ENCODE measurements around the gene FNDC3A. TPM values are rescaled to one million over a fixed set of nuclear protein-coding genes. Genes with fewer than 3 reads are reported as not detected.
"Not testable (repeated sequence)": the region's sequence is repeated elsewhere in the genome, so short reads cannot be mapped to it uniquely, and the experiment has no call there.

Gene FNDC3A
- total RNA-seq, 2 experiments from 2014 or later, result 24.5 to 25.1 TPM

DNA sequence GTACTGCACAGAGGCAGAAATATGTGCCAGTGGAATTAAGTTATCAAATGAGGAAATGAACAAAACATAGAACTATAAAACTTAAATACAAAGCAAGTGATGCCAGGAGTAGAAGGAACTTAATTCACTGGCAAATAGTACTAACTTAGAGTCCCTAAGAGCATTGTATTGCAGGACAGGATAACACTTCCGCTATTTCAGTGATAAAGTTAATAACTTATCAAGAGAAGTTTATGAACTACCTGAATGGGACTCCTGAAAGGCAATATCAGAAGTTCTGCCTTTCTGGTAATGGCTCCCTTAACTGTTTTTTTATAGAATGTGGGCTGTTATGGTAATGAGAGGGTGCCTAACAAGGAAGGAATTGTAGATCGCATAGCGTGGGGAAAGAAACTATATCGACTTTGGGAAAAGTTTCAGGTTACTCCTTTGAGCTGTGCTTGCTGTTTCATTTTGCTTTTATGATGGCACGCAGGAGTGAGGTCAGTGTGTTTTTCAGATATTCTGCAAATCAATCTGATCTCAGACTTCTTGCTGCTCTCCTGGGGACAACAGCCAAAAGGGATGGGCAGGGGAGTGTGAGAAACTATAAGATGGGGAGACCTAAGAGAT, 149.1 kb downstream of the FNDC3A start:
- POLR2A ChIA-PET, result no interaction called here

DNA sequence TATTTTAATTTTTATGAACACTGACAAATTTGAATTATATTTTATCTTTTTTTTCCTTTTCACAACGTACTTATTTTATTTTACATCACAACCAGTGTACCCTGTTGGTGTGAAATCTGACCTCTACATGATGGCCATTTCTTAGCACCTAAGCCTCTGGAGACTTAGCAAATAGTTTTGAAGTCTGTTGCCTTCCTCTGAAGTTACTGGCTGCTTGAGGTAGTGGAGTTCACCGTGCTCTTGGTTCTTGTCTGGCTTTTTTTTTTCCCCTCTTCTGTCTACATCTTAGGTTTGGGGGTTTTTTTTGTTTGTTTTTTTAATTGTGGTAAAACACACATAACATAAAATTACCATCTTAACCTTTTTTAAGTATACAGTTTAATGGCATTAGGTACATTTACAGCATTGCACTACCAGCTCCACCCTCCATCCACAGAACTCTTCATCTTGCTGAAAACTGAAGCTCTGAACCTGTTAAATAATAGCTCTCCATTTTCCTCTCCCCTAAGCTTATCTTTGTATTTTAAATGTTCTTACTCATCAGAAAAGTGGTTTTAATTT, 150.3 kb downstream of the FNDC3A start:
- ChIA-PET CTCF (no interaction called here), POLR2A (no interaction called here)

More for the DNA sequence above, 149.1 kb downstream of the FNDC3A start:
- CTCF ChIA-PET, result no interaction called here

DNA sequence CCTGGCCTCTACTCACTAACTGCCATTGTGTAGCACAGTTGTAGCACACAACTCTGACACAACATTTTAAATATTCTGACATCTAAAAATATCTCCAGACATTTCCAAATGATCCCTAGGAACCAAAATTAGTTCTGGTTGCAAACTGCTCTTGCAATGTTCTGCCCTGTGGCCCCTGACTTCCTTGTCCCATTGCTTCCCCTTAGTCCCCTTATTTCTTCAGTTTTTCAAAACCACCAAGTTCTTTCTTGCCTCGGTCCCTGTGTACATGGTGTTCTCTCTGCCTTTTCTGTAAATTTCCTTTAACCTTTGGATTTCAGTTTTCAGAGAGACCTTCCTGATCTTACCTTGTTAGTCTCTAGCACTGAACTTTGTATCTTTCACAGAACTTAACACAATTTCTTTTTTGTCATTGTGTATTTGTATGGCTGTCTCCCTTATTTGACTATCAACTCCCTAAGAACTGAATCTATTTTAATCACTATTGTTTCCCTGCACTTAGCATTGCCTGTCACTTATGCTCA, 156.8 kb downstream of the FNDC3A start:
- ChIA-PET POLR2A (no interaction called here), CTCF (no interaction called here)

DNA sequence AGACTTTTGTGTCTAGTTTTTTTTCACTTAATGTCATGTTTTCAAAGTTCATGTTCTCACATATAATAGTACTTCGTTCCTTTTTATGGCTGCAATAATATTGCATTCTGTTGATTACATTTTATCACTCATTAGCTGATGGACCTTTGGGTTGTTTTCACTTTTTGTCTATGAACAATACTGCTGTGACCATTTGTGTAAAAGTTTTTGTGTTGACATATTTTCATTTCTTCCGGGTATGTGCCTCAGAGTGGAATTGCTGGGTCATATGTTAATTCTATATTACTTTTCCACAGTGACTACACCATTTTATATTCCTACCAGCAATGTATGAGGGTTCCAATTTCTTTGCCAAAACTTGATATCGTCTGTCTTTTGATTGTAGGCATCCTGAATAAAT, 158.6 kb downstream of the FNDC3A start:
- ChIA-PET POLR2A (no interaction called here), CTCF (interaction anchor here (0.6 kb wide), 1 partner anchor 14 kb away, joined by 3 read pairs; no protein-coding TSS in a partner anchor)

DNA sequence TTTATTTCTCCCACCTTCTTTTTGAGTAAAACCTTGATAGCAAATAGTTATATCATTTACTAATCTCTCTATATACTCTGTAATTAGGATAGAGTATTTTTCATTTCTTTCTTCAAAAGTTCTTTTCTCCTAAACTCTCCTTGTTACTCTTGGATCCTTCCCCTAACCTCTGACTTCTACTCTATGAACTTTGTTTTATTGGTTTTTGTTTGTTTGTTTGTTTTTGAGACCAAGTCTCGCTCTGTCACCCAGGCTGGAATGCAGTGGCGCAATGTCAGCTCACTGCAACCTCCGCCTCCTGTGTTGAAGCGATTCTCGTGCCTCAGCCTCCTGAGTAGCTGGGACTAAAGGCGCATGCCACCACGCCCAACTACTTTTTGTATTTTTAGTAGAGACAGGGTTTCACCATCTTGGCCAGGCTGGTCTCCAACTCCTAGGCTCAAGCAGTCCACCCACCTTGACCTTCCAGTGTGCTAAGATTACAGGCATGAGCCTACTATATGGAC, 161.5 kb downstream of the FNDC3A start:
- POLR2A ChIA-PET, CTCF ChIA-PET: not testable (repeated sequence)

DNA sequence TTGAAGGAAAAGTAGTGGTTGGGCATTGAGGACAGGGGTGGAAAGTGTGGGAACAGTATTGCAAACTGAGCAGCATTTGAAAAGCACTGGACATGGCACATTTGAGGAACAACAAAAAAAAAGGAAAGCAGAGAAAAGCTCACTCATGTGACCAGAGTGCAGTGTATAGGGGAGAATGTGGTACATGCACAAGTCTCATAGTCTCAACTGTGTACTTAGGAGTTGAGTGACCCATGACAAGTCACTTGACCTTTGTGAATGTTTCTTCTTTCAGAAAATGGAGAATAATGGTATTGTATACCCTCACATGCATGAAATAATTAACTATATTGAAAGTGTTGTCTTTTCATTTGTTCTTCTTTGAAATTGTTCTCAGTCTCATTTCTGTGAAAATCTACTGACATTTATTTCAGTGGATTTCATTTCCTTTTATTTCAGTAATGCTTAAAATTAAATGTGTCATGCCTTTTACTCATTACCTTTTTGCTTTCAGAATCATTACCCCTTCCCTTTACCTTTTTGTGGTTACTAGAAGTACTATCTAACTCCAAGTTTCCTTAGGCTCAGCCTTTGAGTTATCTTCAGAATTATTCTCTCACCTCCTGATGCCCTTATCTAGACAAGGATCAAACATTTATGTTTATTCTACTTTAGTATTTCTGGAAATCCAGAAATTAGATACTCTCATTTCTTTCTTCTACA, 165.3 kb downstream of the FNDC3A start:
- POLR2A ChIA-PET, result no interaction called here
- CTCF ChIA-PET, result interaction anchor here (0.6 kb wide), 1 partner anchor 181 kb away, joined by 3 read pairs; no protein-coding TSS in a partner anchor

DNA sequence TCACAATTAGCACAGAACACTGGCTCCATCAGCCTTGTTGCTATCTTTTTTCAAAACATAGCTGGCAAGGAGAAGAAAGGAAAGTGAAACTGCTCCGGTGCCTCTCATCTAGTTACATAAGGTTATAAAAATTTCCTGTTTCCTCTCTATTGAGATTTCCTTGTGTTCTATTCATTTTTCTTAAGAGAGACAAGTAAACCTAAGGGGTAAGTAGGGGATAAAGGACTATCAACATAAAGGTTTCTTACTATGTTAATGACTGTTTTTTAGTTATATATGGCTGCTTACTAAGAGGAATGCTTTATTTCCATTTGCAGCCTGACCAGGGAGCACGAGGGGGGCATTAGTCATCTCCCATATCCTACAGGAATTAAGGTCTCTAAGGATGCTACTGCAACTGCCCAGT, 171.2 kb downstream of the FNDC3A start:
- ChIA-PET POLR2A (no interaction called here), CTCF (no interaction called here)

DNA sequence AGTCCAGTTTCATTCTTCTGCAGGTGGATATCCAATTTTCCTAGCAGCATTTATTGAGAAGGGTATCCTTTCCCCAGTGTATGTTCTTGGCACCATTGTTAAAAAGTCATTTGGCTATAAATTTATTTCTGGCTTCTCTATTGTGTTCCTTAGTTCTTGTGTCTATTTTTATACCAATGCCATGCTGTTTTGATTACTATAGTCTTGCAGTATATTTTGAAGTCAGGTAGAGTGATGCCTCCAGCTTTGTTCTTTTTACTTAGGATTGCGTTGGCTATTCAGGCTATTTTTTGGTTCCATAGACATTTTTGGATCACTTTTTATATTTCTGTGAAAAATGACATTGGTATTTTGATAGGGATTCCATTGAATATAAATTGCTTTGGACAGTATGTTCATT, 172.7 kb downstream of the FNDC3A start:
- ChIA-PET POLR2A (no interaction called here), CTCF (interaction anchor here (0.7 kb wide), 1 partner anchor 14 kb away, joined by 3 read pairs; no protein-coding TSS in a partner anchor)

DNA sequence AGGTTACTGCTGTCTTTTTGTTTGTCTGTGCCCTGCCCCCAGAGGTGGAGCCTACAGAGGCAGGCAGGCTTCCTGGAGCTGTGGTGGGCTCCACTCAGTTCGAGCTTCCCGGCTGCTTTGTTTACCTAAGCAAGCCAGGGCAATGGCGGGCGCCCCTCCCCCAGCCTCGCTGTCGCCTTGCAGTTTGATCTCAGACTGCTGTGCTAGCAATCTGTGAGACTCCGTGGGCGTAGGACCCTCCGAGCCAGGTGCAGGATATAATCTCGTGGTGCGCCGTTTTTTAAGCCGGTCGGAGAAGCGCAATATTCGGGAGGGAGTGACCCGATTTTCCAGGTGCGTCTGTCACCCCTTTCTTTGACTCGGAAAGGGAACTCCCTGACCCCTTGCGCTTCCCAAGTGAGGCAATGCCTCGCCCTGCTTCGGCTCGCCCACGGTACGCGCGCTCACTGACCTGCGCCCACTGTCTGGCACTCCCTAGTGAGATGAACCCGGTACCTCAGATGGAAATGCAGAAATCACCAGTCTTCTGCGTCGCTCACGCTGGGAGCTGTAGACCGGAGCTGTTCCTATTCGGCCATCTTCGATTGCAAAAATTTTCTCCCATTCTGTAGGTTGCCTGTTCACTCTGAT, 182.4 kb downstream of the FNDC3A start:
- POLR2A ChIA-PET, result not testable (repeated sequence)

DNA sequence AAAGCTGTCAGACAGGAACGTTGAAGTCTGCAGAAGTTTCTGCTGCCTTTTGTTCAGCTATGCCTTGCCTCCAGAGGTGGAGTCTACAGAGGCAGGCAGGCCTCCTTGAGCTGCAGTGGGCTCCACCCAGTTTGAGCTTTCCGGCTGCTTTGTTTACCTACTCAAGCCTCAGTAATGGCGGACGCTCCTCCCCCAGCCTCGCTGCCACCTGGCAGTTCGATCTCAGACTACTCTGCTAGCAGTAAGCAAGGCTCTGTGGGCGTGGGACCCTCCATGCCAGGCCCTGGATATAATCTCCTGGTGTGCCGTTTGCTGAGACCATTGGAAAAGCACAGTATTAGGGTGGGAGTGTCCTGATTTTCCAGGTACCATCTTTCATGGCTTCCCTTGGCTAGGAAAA, 187.4 kb downstream of the FNDC3A start:
- CTCF ChIA-PET, POLR2A ChIA-PET: not testable (repeated sequence)

More for the DNA sequence above, 182.4 kb downstream of the FNDC3A start:
- CTCF ChIA-PET, result not testable (repeated sequence)

DNA sequence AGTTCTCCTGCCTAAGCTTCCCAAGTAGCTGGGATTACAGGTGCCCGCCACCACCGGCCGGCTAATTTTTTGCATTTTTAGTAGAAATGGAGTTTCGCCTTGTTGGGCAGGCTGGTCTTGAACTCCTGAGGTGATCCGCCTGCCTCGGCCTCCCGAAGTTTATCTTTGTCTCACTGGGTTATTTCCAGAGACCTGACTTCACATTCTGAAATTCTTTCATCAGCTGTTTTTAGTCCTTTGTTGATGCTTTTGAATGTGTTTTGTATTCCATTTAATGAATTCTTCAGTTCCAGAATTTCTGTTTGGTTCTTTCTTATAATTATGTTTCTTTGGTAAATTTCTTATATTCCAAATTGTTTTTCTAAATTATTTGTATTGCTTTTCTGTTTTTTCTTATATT, 189.0 kb downstream of the FNDC3A start:
- ChIA-PET CTCF (no interaction called here), POLR2A (no interaction called here)

DNA sequence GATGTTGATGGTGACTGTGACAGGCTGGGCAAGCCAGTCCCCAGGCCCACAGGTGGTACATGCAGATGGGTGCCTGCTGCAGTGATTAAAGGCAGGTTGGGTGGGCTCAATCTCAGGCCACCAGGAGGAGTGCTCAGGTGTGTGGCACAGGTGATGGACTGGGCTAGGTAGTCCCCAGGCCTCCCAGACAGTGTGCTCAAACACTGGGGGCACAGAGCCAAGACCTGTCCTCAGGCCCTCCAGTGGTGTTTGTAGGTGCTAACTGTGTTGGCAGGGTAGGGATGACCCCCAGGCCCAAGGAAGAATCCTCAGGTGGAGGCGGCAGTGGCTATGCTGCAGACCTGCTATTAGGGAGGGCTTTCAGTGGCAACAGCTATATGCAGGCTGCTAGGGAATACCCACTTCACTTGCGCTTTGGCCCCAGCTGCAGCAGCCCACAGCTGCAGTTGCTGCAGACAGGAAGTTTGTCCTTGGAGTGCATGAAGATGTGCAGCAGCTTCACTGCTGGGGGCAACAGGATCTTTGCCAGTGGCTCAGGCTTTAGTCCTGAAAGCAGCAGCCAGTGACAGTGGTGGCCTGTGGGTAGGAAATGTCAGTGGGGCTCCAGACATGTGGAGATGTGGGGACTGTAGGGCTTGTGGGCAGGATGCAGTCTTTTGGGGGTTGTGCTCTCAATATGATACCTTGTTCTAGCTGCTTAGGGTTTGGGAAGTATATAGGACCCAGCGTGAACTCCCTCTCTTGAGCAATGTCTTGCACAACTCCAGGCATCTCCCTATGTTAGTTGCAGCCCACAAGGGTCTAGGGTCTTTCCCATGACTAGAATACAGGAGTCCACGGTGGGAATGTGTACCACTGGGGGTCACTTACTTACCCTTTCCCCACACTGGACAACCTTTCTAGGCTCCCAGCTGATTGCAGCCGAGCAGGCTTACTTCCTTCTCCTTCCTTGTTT, 190.4 kb downstream of the FNDC3A start:
- ChIA-PET CTCF (no interaction called here), POLR2A (no interaction called here)

DNA sequence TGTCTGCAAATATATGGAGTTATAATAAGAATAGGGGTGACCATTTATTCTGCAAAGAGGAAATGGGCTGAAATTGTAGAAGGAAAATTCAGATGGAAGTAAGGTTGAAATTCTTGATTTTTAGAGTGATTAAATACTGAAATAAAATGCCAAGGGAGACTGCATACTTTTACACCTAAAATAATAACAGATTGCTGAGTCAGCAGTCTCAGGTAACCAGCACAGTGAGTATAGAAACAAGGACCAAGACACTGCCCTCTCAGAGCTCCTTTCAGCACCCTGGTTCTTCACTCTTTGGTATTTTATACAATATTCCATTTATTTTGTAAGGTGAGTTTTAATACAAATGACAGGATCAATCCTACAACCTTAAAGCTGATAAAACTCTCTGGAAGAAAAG, 195.6 kb downstream of the FNDC3A start:
- CTCF ChIA-PET, result no interaction called here
- POLR2A ChIA-PET, result no interaction called here

DNA sequence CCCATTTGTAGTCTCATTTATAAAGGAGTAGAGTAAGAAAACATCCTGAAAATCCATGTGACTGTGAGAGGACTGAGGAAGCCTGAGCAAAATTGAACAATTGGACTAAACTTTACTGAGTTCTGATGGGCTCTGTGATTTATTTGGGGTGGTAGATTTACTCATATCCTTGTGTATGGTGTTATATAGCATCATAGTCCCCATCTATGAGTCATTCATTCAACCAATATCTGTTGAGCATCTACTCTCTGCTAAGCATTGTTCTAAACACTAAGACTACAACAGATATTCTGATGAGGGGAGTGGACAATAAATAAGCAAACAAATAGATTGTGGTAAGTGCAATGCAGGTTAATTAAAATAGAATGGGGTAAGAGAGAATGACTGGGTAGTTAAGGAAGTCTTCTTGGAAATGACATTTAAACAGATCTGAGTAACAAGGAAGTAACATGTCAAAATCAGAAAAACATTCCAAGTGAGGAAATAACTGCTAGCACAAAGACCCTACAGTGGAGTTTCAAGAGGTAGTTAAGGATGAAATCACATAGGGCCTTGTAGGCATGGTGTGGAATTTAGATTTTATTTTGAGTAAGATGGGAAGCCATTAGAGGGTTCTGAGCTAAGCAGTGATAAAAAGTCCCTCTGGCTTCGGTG, 208.1 kb downstream of the FNDC3A start:
- ChIA-PET POLR2A (no interaction called here), CTCF (no interaction called here)

DNA sequence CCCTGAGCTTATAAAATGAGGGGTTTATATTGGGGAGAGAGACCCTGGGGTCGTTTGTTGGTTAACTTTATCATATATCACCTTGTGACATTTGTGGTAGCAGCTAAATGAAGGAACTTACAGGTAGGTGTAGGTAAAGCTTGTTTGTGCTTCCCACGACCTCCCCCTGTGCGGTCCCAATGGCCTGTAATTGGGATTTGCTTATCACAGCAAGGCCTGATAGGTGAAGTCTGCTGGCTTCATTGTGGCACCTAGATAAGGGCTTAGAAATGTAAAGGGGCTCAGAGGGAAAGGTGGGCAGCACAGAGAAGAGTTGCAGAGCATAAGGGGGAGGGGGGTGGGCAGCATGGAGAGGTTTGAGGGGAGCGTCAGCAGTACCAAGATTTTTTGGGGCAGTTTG, 208.9 kb downstream of the FNDC3A start:
- POLR2A ChIA-PET, result no interaction called here
- CTCF ChIA-PET, result interaction anchor here (0.6 kb wide), 1 partner anchor 12 kb away, joined by 3 read pairs; no protein-coding TSS in a partner anchor

DNA sequence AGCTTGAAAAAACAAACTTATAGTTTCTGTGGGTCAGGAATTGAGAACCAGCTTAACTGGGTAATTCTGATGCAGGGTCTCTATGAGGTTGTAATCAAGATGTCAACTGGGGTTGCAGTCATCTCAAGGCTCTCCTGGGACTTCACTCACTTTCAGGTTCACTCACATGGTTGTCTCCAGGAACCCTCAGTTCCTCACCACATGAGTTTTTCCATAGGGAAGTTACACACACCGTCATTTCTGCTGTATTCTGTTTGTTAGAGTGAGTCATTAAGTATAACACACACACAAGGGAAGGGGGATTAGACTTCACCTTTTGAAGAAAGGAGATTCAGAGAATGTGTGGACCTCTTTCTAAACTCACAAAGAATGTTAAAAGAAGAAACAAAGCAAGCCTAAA, 209.6 kb downstream of the FNDC3A start:
- ChIA-PET POLR2A (no interaction called here), CTCF (interaction anchor here (0.6 kb wide), 1 partner anchor 11 kb away, joined by 3 read pairs; no protein-coding TSS in a partner anchor)

DNA sequence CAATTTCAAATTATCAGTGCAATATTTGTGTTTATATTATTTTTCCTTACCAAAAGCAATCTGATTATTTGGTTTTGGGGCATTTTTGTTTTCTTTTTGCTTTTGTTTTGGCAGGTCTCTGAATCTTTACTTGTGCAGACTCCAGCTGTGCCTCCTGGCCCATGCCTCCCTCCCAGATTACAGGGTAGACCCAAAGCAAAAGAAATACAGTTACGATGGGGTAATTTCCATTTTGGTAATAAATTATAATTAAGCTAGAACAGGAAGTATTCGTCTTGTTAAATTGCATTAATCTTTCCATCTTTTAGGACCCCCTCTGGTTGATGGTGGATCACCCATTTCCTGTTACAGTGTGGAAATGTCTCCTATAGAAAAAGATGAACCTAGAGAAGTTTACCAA, 215.2 kb downstream of the FNDC3A start:
- ChIA-PET CTCF (no interaction called here), POLR2A (no interaction called here)

DNA sequence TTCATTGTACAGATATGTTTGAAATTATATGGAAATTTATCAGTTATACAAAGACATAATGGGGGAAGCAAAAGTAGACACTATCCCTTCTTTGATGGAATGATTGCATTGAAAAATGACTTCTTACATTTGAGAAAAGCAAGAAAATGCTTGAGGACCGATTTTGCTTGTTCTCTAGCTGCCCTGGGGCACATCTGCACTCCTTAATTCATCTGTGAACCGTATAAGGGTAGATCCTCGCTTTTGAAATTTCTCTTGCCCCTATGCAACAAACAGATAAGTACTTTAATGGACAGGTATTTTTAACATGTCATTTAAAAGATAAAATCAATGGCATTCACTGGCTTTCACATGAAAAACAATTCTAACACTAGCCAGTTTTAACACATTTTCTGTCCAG, 230.9 kb downstream of the FNDC3A start:
- ChIA-PET CTCF (no interaction called here), POLR2A (no interaction called here)

DNA sequence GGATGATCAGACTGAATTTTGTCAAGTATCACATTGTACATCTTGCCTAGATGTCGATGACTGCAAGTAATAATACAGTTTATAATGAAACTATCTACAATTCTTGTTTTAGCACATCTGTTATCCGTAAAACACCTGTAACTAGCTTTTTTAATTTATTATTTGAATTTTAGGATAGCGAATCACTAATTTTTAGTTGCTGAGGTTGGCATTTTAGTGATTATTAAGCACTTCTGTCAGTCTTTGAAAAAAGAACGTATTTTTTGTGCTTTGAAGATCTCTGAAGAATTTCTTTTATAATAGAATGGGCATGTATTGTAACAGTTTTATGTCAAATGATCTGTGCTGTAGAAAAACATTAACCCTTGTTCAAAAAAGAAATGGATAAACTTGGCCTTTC, 232.9 kb downstream of the FNDC3A start:
- POLR2A ChIA-PET, result no interaction called here
- CTCF ChIA-PET, result no interaction called here

All from activated CD8-positive, alpha-beta memory T cell treated with anti-CD3 and anti-CD28 coated beads for 36 hours (primary cell).